ENCODE measurements around the gene PRKG2.
"Not testable (repeated sequence)": the region's sequence is repeated elsewhere in the genome, so short reads cannot be mapped to it uniquely, and the experiment has no call there.

Gene PRKG2, protein sequence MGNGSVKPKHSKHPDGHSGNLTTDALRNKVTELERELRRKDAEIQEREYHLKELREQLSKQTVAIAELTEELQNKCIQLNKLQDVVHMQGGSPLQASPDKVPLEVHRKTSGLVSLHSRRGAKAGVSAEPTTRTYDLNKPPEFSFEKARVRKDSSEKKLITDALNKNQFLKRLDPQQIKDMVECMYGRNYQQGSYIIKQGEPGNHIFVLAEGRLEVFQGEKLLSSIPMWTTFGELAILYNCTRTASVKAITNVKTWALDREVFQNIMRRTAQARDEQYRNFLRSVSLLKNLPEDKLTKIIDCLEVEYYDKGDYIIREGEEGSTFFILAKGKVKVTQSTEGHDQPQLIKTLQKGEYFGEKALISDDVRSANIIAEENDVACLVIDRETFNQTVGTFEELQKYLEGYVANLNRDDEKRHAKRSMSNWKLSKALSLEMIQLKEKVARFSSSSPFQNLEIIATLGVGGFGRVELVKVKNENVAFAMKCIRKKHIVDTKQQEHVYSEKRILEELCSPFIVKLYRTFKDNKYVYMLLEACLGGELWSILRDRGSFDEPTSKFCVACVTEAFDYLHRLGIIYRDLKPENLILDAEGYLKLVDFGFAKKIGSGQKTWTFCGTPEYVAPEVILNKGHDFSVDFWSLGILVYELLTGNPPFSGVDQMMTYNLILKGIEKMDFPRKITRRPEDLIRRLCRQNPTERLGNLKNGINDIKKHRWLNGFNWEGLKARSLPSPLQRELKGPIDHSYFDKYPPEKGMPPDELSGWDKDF

GRCh38 chr4:81214881-81215868 is at the start of gene PRKG2:
PRKG2 (minus strand) TSS chr4:81215222; CDS start chr4:81205047, 10,175 bp downstream.
- DNase-seq: no peak

- DNase-seq: no peak
Observed at GRCh38 chr4:81260443-81261101, 45.5 kb upstream of the PRKG2 start.

DNA sequence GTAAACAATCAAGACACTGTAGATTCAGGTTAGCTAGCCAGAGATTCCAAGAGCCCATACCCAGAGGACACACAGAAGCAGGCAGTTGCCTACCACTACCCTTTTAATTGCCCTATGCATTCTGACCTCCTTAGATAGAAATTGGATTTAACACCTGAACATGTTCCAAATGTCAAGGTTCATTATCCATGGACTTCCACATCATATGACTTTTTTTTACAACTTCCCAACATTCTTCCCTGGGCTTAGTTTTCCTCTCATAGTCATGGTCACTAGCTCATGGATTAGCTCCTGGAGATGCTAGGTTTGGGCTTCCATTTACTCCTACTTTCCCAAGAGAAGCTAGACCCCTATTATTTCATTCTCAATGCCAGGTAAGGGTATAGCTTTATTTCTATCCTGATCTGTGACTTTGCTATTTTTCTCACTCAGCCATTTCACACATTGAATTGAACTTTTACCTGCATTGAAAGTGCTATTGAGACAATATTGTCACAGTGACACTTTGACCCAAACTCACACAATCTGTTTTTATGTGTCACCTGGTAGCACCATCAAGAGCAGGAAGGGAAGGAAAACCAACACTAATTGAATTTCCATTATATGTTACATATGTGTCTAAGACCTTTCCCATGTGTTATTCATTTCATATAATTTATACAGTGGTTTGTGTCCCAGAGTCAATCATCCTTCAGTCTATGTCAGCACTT is 44.0 kb upstream of the PRKG2 start:
- no peak for DNase-seq

DNA sequence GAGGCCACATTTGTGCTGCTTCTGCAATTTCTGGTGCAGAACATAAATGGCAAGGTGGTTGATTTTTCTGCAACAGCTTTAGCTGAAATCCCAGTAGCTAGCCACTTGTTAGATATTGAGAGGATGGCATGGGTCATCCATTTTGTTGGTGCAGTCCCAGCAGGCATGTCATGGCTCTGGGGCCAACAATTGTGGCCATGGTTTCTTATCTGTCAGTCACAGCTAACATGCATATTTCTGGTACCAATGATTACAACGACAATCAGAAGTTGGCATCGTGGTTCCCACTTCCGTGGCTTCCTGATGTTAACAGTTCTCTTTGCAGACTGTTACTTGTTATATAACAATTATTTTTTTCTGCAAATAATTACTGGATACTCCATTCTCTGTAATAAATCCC is 42.8 kb upstream of the PRKG2 start:
- no peak for DNase-seq

- no peak for DNase-seq
Observed at GRCh38 chr4:81257021-81257420, 42.0 kb upstream of the PRKG2 start.

- no peak for DNase-seq
Observed at GRCh38 chr4:81256059-81256970, 41.3 kb upstream of the PRKG2 start.

GRCh38 chr4:81255524-81255923 is 40.5 kb upstream of the PRKG2 start:
- DNase-seq: peak; percentile 3

- no peak for DNase-seq
Observed at GRCh38 chr4:81250430-81250829, 35.4 kb upstream of the PRKG2 start.

DNA sequence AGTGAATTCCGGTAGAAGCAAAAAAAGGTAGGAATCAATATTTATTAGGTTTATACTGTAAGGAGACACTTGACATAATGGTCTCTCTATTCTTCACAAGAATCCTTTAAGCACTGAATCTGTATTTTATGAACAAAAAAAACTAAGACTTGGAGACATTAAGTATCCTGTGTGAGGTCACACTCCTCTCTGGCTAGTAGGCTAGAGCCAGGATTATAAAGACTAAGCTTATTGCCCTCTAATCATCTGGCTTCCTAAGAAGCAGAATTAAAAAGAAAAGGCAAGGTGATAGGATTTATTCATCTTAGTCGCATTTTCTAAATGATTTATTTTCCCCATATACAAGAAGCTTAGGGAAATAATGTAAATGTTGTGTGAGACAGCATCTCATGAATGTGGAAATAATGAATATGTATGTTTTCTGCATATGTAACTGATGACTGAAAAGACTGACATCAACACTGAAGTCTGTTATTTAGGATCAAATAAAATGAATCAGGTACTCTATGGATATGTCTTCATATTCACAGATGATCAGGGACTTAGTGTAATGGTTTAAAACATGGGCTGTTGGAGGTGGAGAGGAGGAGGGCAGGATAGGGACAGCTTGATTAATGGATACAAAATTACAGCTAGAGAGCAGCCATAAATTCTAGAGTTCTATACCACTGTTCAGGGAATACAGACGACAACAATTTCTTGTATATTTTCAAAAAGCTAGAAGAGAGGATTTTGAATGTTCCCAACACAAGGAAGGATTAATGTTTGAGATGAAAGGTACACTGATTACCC is 30.4 kb upstream of the PRKG2 start:
- DNase-seq: no peak

DNA sequence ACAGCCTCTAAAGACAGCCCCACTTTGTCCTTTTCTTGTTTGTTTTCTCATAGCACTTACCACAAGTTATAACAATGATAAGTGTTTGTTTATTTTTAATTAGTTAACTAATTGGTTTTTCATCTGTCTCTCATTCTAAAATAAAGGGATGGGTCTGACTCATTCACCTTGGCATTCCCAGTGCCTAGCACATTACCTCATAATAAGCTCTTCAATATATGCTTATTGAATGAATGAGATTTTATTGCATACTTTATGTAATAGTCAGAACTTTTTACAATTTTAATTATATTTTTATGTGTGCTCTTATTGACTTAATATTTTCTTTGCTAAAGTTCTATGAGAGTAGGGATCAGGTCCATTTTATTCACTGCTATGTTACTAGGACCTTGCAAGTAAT is 22.8 kb upstream of the PRKG2 start:
- DNase-seq: no peak

- no peak for DNase-seq
Observed at GRCh38 chr4:81235982-81236749, 21.1 kb upstream of the PRKG2 start.

- DNase-seq: no peak
Observed at GRCh38 chr4:81227968-81228367, 12.9 kb upstream of the PRKG2 start.

GRCh38 chr4:81227138-81227537 is 12.1 kb upstream of the PRKG2 start:
- DNase-seq: no peak

- no peak for DNase-seq
Observed at GRCh38 chr4:81225252-81225651, 10.2 kb upstream of the PRKG2 start.

- not testable (repeated sequence) for DNase-seq
Observed at GRCh38 chr4:81222082-81222472, 7.1 kb upstream of the PRKG2 start.

DNA sequence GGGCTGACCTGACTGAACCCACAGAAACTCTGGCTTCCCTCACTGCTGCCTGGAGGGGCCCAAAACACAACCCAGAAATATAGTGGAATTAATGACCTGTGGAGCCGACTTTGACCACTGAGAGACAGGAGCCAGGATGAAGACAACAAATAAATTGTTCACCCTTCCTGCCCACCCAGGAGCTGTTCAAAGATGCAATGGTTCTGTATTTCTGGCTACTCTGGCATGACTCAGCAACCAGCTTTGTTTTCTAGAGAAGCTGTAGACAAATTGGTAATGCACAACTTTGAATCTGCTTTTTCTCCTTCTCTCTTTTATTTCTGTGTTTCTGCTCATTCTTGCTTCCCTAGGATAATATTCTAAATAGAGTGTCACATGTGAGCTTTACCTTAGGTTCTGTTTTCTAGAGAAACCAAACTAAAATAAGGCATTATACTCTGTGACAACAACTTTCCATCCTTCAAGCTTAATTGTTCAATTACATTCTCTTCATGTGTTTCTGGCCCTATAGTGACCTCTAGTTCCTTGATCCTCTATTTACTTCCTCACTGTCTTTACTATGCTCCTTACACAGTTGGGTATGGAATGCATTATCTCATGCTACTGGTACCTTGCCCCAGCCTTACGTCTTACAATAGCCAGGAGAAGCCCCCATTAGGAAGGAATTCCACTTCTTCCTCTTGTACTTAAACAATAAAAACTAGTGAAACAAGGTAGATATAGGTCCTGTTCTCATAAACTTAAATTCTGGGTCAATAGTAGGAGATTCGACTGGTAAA is 6.5 kb upstream of the PRKG2 start:
- no peak for DNase-seq

- DNase-seq: no peak
Observed at GRCh38 chr4:81220271-81220670, 5.2 kb upstream of the PRKG2 start.

DNA sequence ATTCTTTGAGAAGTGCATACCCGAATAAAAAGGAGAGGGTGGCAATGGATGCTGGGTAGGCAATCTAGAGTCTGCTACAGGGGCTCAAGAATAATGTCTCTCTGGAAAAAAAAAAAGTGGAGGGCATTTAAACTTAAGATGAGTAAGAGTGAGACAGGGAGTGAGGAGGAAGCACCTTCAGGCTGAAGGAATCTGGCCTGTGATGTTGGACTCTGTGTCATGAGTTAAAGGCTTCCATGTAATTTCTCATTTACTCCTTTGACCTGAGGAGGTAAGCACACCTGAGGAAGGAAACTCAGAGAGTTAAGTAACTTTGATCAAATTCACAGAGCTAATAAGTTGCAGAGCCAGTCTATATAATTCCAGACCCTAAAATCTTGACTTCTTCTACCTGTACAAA is 3.2 kb upstream of the PRKG2 start:
- DNase-seq: no peak
